ENCODE measurements around the gene CCN6.

Gene CCN6

GRCh38 chr6:112017169-112017568 is 36.7 kb upstream of the CCN6 start:
- TF ChIP-seq LEF1 (IDR thresholded peaks at IDR 0.05; ENCODE audit: borderline replicate concordance) (no peak), PKNOX1 (IDR thresholded peaks at IDR 0.05) (peak; percentile 44), BHLHE40 (IDR thresholded peaks at IDR 0.05; ENCODE audit: borderline replicate concordance) (no peak)
- ChIA-PET CTCF (interaction anchor here (1.2 to 1.4 kb wide), 2 partner anchors 12 to 25 kb away, joined by 3 to 10 read pairs; no protein-coding TSS in a partner anchor), POLR2A (interaction anchor here (0.8 kb wide), 1 partner anchor 71 kb away, joined by 3 read pairs; the partner anchor contains the start of genes FAM229B and TUBE1)
- no peak for DNase-seq (ENCODE audit: extremely low spot score)

GRCh38 chr6:112017760-112018537 is 36.0 kb upstream of the CCN6 start:
- POLR2A ChIA-PET = interaction anchor here (0.8 kb wide), 1 partner anchor 70 kb away, joined by 3 read pairs; the partner anchor contains the start of genes FAM229B and TUBE1
- CTCF ChIA-PET = interaction anchor here (1.1 to 1.4 kb wide), 3 partner anchors 11 to 25 kb away, joined by 3 to 10 read pairs (median 6); no protein-coding TSS in a partner anchor
- no peak for TF ChIP-seq BHLHE40 (IDR thresholded peaks at IDR 0.05; ENCODE audit: borderline replicate concordance)
- no peak for TF ChIP-seq SUZ12 (IDR thresholded peaks at IDR 0.05)
- no peak for TF ChIP-seq FOXK2 (IDR thresholded peaks at IDR 0.05)
- no peak for TF ChIP-seq HDGF (IDR thresholded peaks at IDR 0.05; ENCODE audit: borderline replicate concordance)
- no peak for TF ChIP-seq FOXA1 (IDR thresholded peaks at IDR 0.05)
- no peak for TF ChIP-seq L3MBTL2 (conservative IDR thresholded peaks at IDR 0.05)
- no peak for TF ChIP-seq TARDBP (IDR thresholded peaks at IDR 0.05)
- TF ChIP-seq ZNF384 (IDR thresholded peaks at IDR 0.05) = no peak
- no peak for TF ChIP-seq NFRKB (IDR thresholded peaks at IDR 0.05)
- DNase-seq (ENCODE audit: extremely low spot score) = no peak

- POLR2A ChIA-PET = no interaction called here
- peak; percentile 55 for DNase-seq (ENCODE audit: extremely low spot score)
- CTCF ChIA-PET = interaction anchor here (0.8 to 1.4 kb wide), 4 partner anchors 9 to 25 kb away, joined by 3 to 10 read pairs (median 5); no protein-coding TSS in a partner anchor
- TF ChIP-seq SUZ12 (IDR thresholded peaks at IDR 0.05) (no peak), ELF4 (IDR thresholded peaks at IDR 0.05) (no peak), HDGF (IDR thresholded peaks at IDR 0.05; ENCODE audit: borderline replicate concordance) (no peak), PKNOX1 (IDR thresholded peaks at IDR 0.05) (peak; percentile 96), L3MBTL2 (conservative IDR thresholded peaks at IDR 0.05) (peak; percentile 92), ZNF384 (IDR thresholded peaks at IDR 0.05) (no peak), LEF1 (IDR thresholded peaks at IDR 0.05; ENCODE audit: borderline replicate concordance) (no peak), ARNT (IDR thresholded peaks at IDR 0.05) (no peak), CTBP1 (IDR thresholded peaks at IDR 0.05; ENCODE audit: borderline replicate concordance) (peak; percentile 78), FOXM1 (IDR thresholded peaks at IDR 0.05; ENCODE audit: borderline replicate concordance) (no peak), FOXK2 (IDR thresholded peaks at IDR 0.05) (no peak)
Observed at GRCh38 chr6:112018619-112019416, 35.1 kb upstream of the CCN6 start.

- TF ChIP-seq ARNT (IDR thresholded peaks at IDR 0.05) (no peak), FOXK2 (IDR thresholded peaks at IDR 0.05) (no peak), ELF4 (IDR thresholded peaks at IDR 0.05) (no peak), BHLHE40 (IDR thresholded peaks at IDR 0.05; ENCODE audit: borderline replicate concordance) (no peak), SP1 (IDR thresholded peaks at IDR 0.05) (no peak), L3MBTL2 (conservative IDR thresholded peaks at IDR 0.05) (no peak), ZNF384 (IDR thresholded peaks at IDR 0.05) (no peak), SUZ12 (IDR thresholded peaks at IDR 0.05) (no peak), FOXA1 (IDR thresholded peaks at IDR 0.05) (no peak), CTBP1 (IDR thresholded peaks at IDR 0.05; ENCODE audit: borderline replicate concordance) (no peak), NFRKB (IDR thresholded peaks at IDR 0.05) (no peak), TARDBP (IDR thresholded peaks at IDR 0.05) (no peak), LEF1 (IDR thresholded peaks at IDR 0.05; ENCODE audit: borderline replicate concordance) (no peak), PKNOX1 (IDR thresholded peaks at IDR 0.05) (no peak), FOXM1 (IDR thresholded peaks at IDR 0.05; ENCODE audit: borderline replicate concordance) (no peak), HDGF (IDR thresholded peaks at IDR 0.05; ENCODE audit: borderline replicate concordance) (no peak)
- no peak for DNase-seq (ENCODE audit: extremely low spot score)
- ChIA-PET POLR2A (no interaction called here), CTCF (interaction anchor here (0.8 to 1.4 kb wide), 2 partner anchors 9 kb away, joined by 3 to 4 read pairs; no protein-coding TSS in a partner anchor)
Observed at GRCh38 chr6:112019589-112019988, 34.3 kb upstream of the CCN6 start.

GRCh38 chr6:112021691-112022310 is 32.1 kb upstream of the CCN6 start:
- CTCF ChIA-PET = interaction anchor here (0.6 kb wide), 1 partner anchor 531 kb away, joined by 3 read pairs; no protein-coding TSS in a partner anchor

More at GRCh38 chr6:112021691-112022310, 32.1 kb upstream of the CCN6 start:
- POLR2A ChIA-PET = no interaction called here
- TF ChIP-seq PKNOX1 (IDR thresholded peaks at IDR 0.05) (no peak), ARNT (IDR thresholded peaks at IDR 0.05) (no peak), SUZ12 (IDR thresholded peaks at IDR 0.05) (no peak), ELF4 (IDR thresholded peaks at IDR 0.05) (no peak), CTBP1 (IDR thresholded peaks at IDR 0.05; ENCODE audit: borderline replicate concordance) (no peak), SP1 (IDR thresholded peaks at IDR 0.05) (no peak), FOXM1 (IDR thresholded peaks at IDR 0.05; ENCODE audit: borderline replicate concordance) (no peak), FOXK2 (IDR thresholded peaks at IDR 0.05) (no peak), HDGF (IDR thresholded peaks at IDR 0.05; ENCODE audit: borderline replicate concordance) (no peak), NFRKB (IDR thresholded peaks at IDR 0.05) (no peak), BHLHE40 (IDR thresholded peaks at IDR 0.05; ENCODE audit: borderline replicate concordance) (no peak), FOXA1 (IDR thresholded peaks at IDR 0.05) (no peak), L3MBTL2 (conservative IDR thresholded peaks at IDR 0.05) (no peak), LEF1 (IDR thresholded peaks at IDR 0.05; ENCODE audit: borderline replicate concordance) (no peak), ZNF384 (IDR thresholded peaks at IDR 0.05) (no peak), TARDBP (IDR thresholded peaks at IDR 0.05) (no peak)
- DNase-seq (ENCODE audit: extremely low spot score) = no peak

All from HEK293T (cell line).